GM12873 (cell line): ENCODE data around the gene CNGA3.

Source experiments
- TF ChIP-seq, protein P1 (sequence below): IDR thresholded peaks from 2 replicates; pipeline ENCODE4 v1.5.1; 2012; ENCODE audit warnings: low read depth, mild to moderate bottlenecking, moderate library complexity, low read length, control low read depth; ENCODE audit not compliant: insufficient read depth; ENCODE audit errors: missing control alignments

Gene CNGA3

DNA sequence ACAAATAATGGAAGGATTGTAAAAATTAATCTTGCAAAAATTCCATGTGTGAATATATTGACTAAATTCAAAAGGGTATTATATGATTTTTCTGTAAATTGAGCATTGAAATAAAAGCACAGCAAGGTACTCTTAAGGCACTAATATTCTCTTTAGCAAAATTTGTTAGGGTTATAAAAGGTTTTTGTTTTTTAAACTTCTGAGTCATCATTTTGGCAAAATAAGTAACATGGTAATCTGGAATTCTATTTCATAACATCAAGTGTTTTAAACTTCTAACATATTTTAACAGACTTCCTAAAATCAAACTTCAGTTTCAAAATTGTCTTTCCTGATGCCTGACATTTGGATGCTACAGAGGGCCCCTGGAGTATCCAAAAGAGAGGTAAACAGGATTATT lies 85.9 kb downstream of the CNGA3 start:
- TF ChIP-seq, protein P1, sequence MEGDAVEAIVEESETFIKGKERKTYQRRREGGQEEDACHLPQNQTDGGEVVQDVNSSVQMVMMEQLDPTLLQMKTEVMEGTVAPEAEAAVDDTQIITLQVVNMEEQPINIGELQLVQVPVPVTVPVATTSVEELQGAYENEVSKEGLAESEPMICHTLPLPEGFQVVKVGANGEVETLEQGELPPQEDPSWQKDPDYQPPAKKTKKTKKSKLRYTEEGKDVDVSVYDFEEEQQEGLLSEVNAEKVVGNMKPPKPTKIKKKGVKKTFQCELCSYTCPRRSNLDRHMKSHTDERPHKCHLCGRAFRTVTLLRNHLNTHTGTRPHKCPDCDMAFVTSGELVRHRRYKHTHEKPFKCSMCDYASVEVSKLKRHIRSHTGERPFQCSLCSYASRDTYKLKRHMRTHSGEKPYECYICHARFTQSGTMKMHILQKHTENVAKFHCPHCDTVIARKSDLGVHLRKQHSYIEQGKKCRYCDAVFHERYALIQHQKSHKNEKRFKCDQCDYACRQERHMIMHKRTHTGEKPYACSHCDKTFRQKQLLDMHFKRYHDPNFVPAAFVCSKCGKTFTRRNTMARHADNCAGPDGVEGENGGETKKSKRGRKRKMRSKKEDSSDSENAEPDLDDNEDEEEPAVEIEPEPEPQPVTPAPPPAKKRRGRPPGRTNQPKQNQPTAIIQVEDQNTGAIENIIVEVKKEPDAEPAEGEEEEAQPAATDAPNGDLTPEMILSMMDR = no peak

DNA sequence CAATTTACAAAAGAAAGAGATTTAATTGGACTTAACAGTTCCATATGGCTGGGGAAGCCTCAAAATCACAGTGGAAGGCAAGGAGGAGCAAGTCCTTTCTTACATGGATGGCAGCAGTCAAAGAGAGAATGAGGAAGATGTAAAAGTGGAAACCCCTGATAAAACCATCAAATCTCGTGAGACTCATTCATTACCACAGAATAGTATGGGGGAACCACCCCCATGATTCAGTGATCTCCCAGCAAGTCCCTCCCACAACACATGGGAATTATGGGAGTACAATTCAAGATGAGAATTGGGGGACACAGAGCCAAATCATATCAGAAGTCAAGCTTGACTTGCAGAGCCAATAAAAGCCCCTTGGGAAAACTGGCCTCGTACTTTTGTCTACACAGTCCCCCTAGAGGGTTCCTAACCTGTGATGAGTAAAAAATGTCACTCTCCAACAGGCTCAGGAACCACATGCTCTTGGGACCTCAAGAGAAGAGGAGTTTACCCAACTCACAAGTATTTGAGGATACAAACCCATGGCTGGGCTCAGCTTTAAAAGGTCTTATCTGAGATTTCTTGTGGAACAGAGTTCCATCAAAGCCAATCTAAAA lies 87.2 kb downstream of the CNGA3 start:
- TF ChIP-seq, protein P1 = no peak

- TF ChIP-seq, protein P1 = no peak
Observed at GRCh38 chr2:98434492-98434891, 88.2 kb downstream of the CNGA3 start.

- TF ChIP-seq, protein P1 = no peak
Observed at GRCh38 chr2:98436734-98437133, 90.5 kb downstream of the CNGA3 start.

GRCh38 chr2:98438190-98439133 lies 92.2 kb downstream of the CNGA3 start:
- TF ChIP-seq, protein P1 = no peak

- TF ChIP-seq, protein P1 = no peak
Observed at GRCh38 chr2:98441706-98442450, 95.6 kb downstream of the CNGA3 start.

- TF ChIP-seq, protein P1 = no peak
Observed at GRCh38 chr2:98442488-98442887, 96.2 kb downstream of the CNGA3 start.
